Mucosa of descending colon (tissue), 3 donors: ENCODE results near the gene SC5D. TPM values are rescaled to one million over a fixed set of nuclear protein-coding genes. Genes with fewer than 3 reads are reported as not detected.

Source experiments
- ATAC-seq: fragments of 200-7000 bp; cut with Tn5 transposase; one replicate; pipeline ENCODE4 v1.9.1; 2020; ENCODE audit warnings: mild to moderate bottlenecking, moderate library complexity
- DNase-seq, 3 donors: peaks; one replicate each; pipeline ENCODE4 v3.0.0-alpha.2; 2020
- H3K36me3 ChIP-seq: fragments of 200-600 bp; one replicate; pipeline ENCODE4 v1.8.0; 2021; ENCODE audit warnings: low read depth, mild to moderate bottlenecking
- H3K4me1 ChIP-seq: fragments of 200-600 bp; one replicate; pipeline ENCODE4 v1.8.0; 2021; ENCODE audit warnings: low read depth, mild to moderate bottlenecking
- H3K4me3 ChIP-seq: fragments of 200-600 bp; one replicate; pipeline ENCODE4 v1.8.0; 2021; ENCODE audit warnings: mild to moderate bottlenecking
- H3K9me3 ChIP-seq: fragments of 200-600 bp; one replicate; pipeline ENCODE4 v1.8.0; 2021; ENCODE audit warnings: mild to moderate bottlenecking
- intact Hi-C, 2 donors: fragments of 100-400 bp; cut with DNase I in 1 of 2; cut with micrococcal nuclease in 1 of 2; formaldehyde crosslinking; loops; one replicate each; pipeline versions ENCODE4 v1.11.0 to v1.11.1; 2022; cut with DNase I, micrococcal nuclease
- total RNA-seq, 3 donors: library from RNA; stranded (reverse); fragmentation: NEBNext Ultra II Directional in 2 of 3; extraction: Animal tissue kit (Norgen Biotek cat#: 25700) in 2 of 3; gene quantifications; one replicate each; pipeline versions ENCODE4 v1.2.1 to v1.2.4, GENCODE V29; 2021 to 2023
- TF ChIP-seq, protein P1 (sequence below): fragments of 200-600 bp; IDR thresholded peaks from one replicate; pipeline ENCODE4 v1.8.0; 2022; ENCODE audit warnings: antibody characterized with exemption, mild to moderate bottlenecking
- donor health status: DM: no; HTN: no; CAD: no; lungs with moderate emphysema.
- donor health status: DM: no; HTN: no; CAD: no.
- donor health status: DM: no; HTN: yes; CAD: no.

The SC5D gene
- total RNA-seq, 3 donors from 2014 or later = 37.6 to 45.9 (median 43.1) TPM

DNA sequence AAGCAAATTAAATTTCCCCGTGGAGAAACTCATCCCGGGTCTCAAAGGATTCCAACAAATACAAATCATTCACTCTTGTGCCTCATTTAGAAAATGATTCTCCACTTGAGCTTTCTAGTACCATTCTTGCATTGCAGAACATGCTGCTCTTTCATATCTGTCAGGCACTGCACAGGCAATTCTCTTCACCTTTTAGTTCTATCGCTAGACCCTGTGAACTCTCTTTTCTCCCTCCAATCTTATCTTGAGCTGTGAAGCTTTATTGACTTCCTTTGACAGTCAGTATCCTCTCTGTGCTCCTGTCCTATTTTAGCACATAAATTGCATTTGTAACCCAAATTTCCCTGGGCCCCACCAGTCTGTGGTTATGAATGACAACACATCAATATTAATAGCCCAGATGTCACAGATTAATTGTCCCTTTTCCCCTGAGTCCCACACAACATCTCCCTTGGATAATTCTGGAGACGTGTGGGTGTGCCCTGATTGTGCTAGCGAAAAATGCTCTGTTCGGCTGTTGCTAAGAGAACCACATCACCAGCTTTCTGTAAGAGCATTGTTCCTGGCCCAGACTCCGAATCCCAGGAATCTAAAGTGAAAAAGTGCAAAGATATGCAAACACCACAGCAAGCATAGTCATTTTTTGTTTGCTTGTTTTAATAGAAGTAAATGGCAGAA is 22.4 kb upstream of the SC5D start:
- no peak for DNase-seq

DNA sequence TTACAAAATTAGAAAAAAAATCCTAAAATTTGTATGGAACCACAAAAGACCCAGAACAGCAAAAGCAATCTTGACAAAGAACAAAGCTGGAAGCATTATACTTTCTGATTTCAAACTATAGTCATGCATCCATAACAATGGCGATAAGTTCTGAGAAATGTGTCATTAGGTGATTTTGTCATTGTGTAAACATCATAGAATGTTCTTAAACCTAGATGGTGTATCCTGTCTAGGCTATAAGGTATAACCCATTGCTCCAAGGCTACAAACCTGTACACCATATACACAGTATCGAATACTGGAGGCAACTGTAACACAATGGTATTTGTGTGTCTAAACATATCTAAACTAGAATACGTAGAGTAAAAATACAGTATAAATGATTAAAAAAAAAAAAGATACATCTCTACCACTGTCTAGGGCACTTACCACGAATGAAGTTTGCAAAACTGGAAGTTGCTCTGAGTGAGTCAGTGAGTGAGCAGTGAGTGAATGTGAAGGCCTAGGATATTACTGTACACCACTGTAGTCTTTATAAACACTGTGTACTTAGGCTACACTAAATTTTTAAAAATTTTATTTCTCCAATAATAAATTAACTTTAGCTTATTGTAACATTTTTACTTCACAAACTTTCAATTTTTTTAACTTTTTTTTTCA is 18.1 kb upstream of the SC5D start:
- DNase-seq (no peak), ATAC-seq (no peak)
- Histone ChIP-seq H3K9me3 (no peaks in the 10 kb centered on the region), H3K36me3 (no peaks in the 10 kb centered on the region), H3K4me3 (no peak overlapping the region), H3K4me1 (no peaks in the 10 kb centered on the region)
- intact Hi-C loops = no loop called here
- TF ChIP-seq, protein P1, sequence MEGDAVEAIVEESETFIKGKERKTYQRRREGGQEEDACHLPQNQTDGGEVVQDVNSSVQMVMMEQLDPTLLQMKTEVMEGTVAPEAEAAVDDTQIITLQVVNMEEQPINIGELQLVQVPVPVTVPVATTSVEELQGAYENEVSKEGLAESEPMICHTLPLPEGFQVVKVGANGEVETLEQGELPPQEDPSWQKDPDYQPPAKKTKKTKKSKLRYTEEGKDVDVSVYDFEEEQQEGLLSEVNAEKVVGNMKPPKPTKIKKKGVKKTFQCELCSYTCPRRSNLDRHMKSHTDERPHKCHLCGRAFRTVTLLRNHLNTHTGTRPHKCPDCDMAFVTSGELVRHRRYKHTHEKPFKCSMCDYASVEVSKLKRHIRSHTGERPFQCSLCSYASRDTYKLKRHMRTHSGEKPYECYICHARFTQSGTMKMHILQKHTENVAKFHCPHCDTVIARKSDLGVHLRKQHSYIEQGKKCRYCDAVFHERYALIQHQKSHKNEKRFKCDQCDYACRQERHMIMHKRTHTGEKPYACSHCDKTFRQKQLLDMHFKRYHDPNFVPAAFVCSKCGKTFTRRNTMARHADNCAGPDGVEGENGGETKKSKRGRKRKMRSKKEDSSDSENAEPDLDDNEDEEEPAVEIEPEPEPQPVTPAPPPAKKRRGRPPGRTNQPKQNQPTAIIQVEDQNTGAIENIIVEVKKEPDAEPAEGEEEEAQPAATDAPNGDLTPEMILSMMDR = no peak

More for the DNA sequence above, 22.4 kb upstream of the SC5D start:
- H3K4me3 ChIP-seq = no peak overlapping the region
- ATAC-seq = no peak
- TF ChIP-seq, protein P1 = no peak
- no peaks in the 10 kb centered on the region for H3K9me3 ChIP-seq
- no peaks in the 10 kb centered on the region for H3K36me3 ChIP-seq
- no peaks in the 10 kb centered on the region for H3K4me1 ChIP-seq
- intact Hi-C loops = no loop called here

DNA sequence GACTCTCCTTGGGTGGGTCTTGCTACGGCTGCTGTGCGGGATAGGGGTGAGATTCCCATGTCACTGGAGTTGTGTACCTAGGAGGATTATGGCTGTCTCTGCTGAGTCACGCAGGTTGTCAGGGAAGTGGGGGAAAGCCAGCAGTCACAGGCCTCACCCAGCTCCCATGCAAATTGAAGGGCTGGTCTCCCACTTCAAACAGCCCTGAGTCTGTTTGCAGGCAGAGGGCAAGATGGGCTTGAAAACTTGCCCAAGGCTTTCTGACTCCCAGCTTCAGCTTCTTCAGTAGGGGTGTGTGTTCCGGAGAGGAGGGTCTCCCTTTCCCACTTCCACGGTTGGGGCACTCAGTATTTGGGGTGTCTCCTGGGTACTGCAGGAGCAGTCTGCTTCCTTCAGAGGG is 10.9 kb upstream of the SC5D start:
- Histone ChIP-seq H3K36me3 (no peaks in the 10 kb centered on the region), H3K4me1 (no peaks in the 10 kb centered on the region), H3K9me3 (no peaks in the 10 kb centered on the region), H3K4me3 (no peak overlapping the region)
- intact Hi-C loops = no loop called here
- no peak for ATAC-seq
- no peak for DNase-seq
- TF ChIP-seq, protein P1 = no peak

DNA sequence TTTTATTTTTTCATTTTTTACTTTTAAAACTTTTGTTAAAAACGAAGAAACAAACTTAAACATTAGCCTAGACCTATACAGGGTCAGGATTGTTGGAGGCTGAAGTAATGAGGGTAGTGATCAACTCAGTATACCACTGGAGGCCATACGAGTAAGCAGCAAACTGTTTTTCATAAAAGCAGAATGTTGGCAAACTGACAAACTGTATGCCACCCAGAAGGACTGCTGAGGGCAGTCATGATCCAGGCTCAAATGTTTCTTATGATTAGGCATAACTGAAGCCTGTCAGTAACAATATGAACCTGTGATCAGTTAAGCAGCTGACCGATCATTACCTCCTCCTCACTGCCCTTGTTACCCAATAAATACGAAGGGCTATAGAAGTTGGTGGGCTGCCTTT is 10.2 kb upstream of the SC5D start:
- H3K4me3 ChIP-seq = no peak overlapping the region
- TF ChIP-seq, protein P1 = no peak
- H3K9me3 ChIP-seq = no peaks in the 10 kb centered on the region
- intact Hi-C loops = no loop called here
- no peaks in the 10 kb centered on the region for H3K36me3 ChIP-seq
- no peak for ATAC-seq
- no peak for DNase-seq
- H3K4me1 ChIP-seq = no peaks in the 10 kb centered on the region

DNA sequence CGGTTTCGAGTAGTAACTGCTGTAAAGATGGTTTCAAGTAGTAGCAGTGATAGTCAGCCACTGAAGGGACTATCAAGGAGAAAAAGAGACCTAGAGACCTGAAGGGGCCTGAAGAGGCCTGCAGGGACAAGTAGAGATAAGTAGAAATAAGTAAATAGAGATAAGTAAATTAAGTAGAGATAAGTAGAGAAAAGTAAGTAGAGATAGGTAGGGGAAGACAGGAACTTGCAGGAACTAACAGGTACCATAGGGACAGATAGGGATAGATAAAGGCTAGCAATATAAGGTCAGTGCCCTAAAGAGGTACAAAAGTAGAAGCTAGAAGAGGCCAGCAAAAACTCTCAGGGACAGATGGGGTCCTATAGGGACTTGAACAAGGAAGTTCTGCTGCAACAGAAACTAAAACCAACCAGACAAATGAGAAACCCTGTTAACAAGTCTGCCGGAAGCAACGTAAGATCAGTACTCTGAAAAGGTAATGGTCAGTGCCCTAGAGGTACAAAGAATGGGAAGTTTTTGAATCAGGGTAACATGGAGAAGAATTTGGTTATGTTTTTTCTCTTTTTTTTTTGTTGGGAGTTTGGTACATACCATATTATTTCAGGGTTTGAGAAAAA is 9.6 kb upstream of the SC5D start:
- Histone ChIP-seq H3K9me3 (no peaks in the 10 kb centered on the region), H3K4me3 (no peak overlapping the region), H3K36me3 (no peaks in the 10 kb centered on the region), H3K4me1 (no peaks in the 10 kb centered on the region)
- TF ChIP-seq, protein P1 = no peak
- ATAC-seq = no peak
- DNase-seq = no peak
- intact Hi-C loops = no loop called here
